ENCODE measurements around the gene AGO1. TPM values are rescaled to one million over a fixed set of nuclear protein-coding genes. Genes with fewer than 3 reads are reported as not detected.

The AGO1 gene
- total RNA-seq, 4 donors from 2014 or later, result 4.1 to 32.8 (median 12.0) TPM

DNA sequence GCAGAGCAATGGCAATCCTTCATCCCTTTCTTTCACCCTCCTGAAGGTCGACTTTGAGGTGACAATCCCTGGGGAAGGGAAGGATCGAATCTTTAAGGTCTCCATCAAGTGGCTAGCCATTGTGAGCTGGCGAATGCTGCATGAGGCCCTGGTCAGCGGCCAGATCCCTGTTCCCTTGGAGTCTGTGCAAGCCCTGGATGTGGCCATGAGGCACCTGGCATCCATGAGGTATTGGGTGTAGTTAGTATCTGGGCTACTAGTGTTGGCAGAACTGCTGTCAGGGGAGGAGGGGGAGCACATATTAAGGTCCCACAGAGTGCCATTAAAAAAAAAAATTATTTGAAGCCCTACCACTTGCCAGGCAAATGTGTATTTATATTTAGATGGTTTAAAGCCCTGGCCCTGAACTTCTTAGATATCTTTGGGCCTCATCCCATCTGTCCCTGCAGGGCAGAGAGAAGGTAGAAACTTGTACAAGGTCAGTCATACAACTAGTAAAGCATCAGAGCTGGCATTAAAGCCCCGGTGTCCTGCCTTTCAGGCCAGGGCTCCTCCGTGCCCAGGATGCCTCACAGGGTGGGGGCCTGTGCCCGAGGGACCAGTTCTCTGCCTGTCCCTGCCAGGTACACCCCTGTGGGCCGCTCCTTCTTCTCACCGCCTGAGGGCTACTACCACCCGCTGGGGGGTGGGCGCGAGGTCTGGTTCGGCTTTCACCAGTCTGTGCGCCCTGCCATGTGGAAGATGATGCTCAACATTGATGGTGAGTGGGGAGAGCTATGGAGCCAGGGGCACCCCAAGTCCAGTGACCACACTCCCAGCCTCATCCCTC lies 10.3 kb downstream of the AGO1 start:
- intact Hi-C loops (cut with DNase I; ENCODE audit: low total_unique reads), result no loop called here
- no peaks in the 10 kb centered on the region for H3K36me3 ChIP-seq
- no peak overlapping the region for H3K4me3 ChIP-seq
- H3K4me1 ChIP-seq, result no peaks in the 10 kb centered on the region
- H3K27me3 ChIP-seq, result no peaks in the 10 kb centered on the region
- no peak for DNase-seq
- no peak overlapping the region for H3K27ac ChIP-seq
- TF ChIP-seq, protein P1, sequence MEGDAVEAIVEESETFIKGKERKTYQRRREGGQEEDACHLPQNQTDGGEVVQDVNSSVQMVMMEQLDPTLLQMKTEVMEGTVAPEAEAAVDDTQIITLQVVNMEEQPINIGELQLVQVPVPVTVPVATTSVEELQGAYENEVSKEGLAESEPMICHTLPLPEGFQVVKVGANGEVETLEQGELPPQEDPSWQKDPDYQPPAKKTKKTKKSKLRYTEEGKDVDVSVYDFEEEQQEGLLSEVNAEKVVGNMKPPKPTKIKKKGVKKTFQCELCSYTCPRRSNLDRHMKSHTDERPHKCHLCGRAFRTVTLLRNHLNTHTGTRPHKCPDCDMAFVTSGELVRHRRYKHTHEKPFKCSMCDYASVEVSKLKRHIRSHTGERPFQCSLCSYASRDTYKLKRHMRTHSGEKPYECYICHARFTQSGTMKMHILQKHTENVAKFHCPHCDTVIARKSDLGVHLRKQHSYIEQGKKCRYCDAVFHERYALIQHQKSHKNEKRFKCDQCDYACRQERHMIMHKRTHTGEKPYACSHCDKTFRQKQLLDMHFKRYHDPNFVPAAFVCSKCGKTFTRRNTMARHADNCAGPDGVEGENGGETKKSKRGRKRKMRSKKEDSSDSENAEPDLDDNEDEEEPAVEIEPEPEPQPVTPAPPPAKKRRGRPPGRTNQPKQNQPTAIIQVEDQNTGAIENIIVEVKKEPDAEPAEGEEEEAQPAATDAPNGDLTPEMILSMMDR (IDR thresholded peaks at IDR 0.05), result no peak
- TF ChIP-seq POLR2A (IDR thresholded peaks at IDR 0.05), result no peak
- H3K9me3 ChIP-seq, result no peaks in the 10 kb centered on the region

DNA sequence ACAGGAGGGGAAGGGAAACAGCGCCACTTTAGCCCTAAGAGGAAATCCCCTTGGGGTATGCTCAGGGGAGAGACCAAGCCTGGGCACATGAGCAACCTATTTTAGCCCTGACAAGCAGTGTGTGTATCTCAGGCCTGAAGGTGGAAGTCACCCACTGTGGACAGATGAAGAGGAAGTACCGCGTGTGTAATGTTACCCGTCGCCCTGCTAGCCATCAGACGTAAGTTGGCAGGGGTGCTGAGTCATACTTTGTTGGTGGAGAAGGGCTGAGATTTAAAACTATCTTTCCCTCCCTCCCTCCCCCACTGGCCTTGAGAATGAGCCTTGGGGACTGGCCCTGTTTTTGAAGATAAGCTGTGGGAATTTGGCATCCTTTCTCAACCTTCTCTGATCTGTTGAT lies 11.2 kb downstream of the AGO1 start:
- Histone ChIP-seq H3K4me3 (no peak overlapping the region), H3K4me1 (no peaks in the 10 kb centered on the region), H3K27me3 (no peaks in the 10 kb centered on the region), H3K27ac (no peak overlapping the region), H3K9me3 (no peaks in the 10 kb centered on the region), H3K36me3 (no peaks in the 10 kb centered on the region)
- TF ChIP-seq, protein P1 (IDR thresholded peaks at IDR 0.05), result no peak
- no peak for TF ChIP-seq POLR2A (IDR thresholded peaks at IDR 0.05)
- intact Hi-C loops (cut with DNase I; ENCODE audit: low total_unique reads), result no loop called here
- DNase-seq, result no peak

DNA sequence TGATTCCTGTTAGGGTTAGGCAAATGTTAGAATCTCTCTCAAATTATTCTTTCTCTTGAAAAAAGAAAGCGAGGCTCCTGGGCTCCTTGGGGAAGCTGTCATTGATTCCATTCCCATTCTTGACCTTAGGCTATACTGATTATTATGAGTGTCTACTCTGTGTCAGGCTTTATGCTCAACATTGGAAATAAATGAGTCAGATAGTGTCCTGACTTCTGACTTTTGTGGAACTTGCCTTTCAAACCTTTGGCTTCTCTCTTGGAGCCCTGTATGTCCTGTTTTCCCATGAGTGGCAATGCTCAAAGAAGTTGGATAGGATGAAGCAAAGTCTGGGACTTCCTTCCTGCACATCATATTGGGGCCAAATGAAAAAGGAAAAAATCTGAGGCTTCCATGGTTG lies 11.6 kb downstream of the AGO1 start:
- intact Hi-C loops (cut with DNase I; ENCODE audit: low total_unique reads), result no loop called here
- no peaks in the 10 kb centered on the region for H3K4me1 ChIP-seq
- H3K36me3 ChIP-seq, result no peaks in the 10 kb centered on the region
- no peaks in the 10 kb centered on the region for H3K9me3 ChIP-seq
- H3K27me3 ChIP-seq, result no peaks in the 10 kb centered on the region
- no peak for DNase-seq
- TF ChIP-seq, protein P1 (IDR thresholded peaks at IDR 0.05), result no peak
- no peak for TF ChIP-seq POLR2A (IDR thresholded peaks at IDR 0.05)
- no peak overlapping the region for H3K4me3 ChIP-seq
- H3K27ac ChIP-seq, result no peak overlapping the region

DNA sequence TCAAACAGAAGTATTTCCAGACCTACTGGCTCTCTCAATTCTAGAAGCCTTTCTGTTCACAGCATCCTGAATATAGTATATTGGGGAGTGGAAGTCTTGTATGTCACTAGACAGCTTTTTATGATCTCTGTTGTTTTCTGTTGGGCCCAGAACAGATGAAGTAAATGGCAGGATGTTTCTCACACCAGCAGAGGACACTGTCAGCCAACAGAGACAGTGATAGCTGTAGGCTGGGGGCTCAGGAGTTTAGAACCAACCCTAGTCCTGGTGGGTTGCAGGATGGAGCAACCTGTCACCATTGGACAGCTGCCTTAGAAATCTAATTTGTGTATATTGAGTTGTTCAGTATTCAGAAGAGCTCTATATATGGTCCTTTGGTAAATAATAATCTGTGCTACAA lies 16.9 kb downstream of the AGO1 start:
- intact Hi-C loops (cut with DNase I; ENCODE audit: low total_unique reads), result no loop called here
- Histone ChIP-seq H3K36me3 (no peaks in the 10 kb centered on the region), H3K9me3 (no peaks in the 10 kb centered on the region), H3K27ac (no peak overlapping the region), H3K4me1 (no peaks in the 10 kb centered on the region), H3K27me3 (no peaks in the 10 kb centered on the region), H3K4me3 (no peak overlapping the region)
- TF ChIP-seq, protein P1 (IDR thresholded peaks at IDR 0.05), result no peak
- no peak for TF ChIP-seq POLR2A (IDR thresholded peaks at IDR 0.05)
- no peak for DNase-seq

DNA sequence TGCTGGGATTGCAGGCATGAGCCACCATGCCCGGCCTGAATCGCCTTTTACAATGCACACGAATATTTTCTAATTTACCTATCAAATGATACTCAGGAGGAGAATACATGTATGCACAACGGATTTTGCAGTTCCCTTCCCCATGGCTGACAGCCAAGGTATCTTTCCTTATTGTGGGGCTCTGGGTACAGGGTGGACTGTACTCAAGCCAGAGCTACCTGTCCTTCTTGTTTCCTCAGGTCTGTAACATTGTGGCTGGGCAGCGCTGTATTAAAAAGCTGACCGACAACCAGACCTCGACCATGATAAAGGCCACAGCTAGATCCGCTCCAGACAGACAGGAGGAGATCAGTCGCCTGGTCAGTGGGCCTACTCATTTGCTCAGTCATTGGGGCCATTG lies 18.2 kb downstream of the AGO1 start:
- Histone ChIP-seq H3K36me3 (no peaks in the 10 kb centered on the region), H3K27me3 (no peaks in the 10 kb centered on the region)

More for the DNA sequence above, 18.2 kb downstream of the AGO1 start:
- no peak for TF ChIP-seq POLR2A (IDR thresholded peaks at IDR 0.05)
- TF ChIP-seq, protein P1 (IDR thresholded peaks at IDR 0.05), result no peak
- Histone ChIP-seq H3K4me1 (no peaks in the 10 kb centered on the region), H3K9me3 (no peaks in the 10 kb centered on the region), H3K4me3 (no peak overlapping the region), H3K27ac (no peak overlapping the region)
- intact Hi-C loops (cut with DNase I; ENCODE audit: low total_unique reads), result no loop called here
- DNase-seq, result no peak
